OCI-LY1 (cell line): ENCODE data around the gene ALPK3.

ENCODE experiments used
- H2AFZ ChIP-seq: fragments of 200-600 bp; sonication (generic), shearing (Covaris generic); 2 replicates; pipeline ENCODE4 v1.6.0; 2014; ENCODE audit warnings: antibody characterized with exemption, mild to moderate bottlenecking, low read length
- H3F3A ChIP-seq: fragments of 200-600 bp; sonication (generic), shearing (Covaris generic); 2 replicates; pipeline ENCODE4 v1.6.0; 2014; ENCODE audit warnings: mild to moderate bottlenecking, antibody characterized with exemption, low read length, moderate library complexity; ENCODE audit not compliant: insufficient read depth
- H3K27ac ChIP-seq: fragments of 200-600 bp; sonication (generic); 2 replicates; pipeline ENCODE4 v1.5.1; 2014; ENCODE audit warnings: low read length, mixed run types, mild to moderate bottlenecking, low read depth; ENCODE audit not compliant: poor library complexity, severe bottlenecking
- H3K27me3 ChIP-seq: fragments of 200-600 bp; sonication (generic); 2 replicates; pipeline ENCODE4 v1.6.0; 2014; ENCODE audit warnings: antibody characterized with exemption, mild to moderate bottlenecking, low read length, moderate library complexity; ENCODE audit not compliant: insufficient read depth
- H3K36me3 ChIP-seq: fragments of 200-600 bp; sonication (generic); 2 replicates; pipeline ENCODE4 v1.6.1; 2014; ENCODE audit warnings: mild to moderate bottlenecking, antibody characterized with exemption, low read length, moderate library complexity, mixed read lengths; ENCODE audit not compliant: insufficient read depth
- H3K4me1 ChIP-seq: fragments of 200-600 bp; sonication (generic); 2 replicates; pipeline ENCODE4 v1.5.1; 2014; ENCODE audit warnings: mild to moderate bottlenecking, low read length, moderate library complexity; ENCODE audit not compliant: insufficient read depth, severe bottlenecking
- H3K4me2 ChIP-seq: fragments of 200-600 bp; sonication (generic), shearing (Covaris generic); 2 replicates; pipeline ENCODE4 v1.6.1; 2014; ENCODE audit warnings: low read length
- H3K4me3 ChIP-seq: fragments of 200-600 bp; sonication (generic); 2 replicates; pipeline ENCODE4 v1.5.1; 2014; ENCODE audit warnings: low read length, low read depth, mild to moderate bottlenecking, mixed read lengths; ENCODE audit not compliant: poor library complexity, severe bottlenecking
- H3K79me2 ChIP-seq: fragments of 200-600 bp; shearing (Covaris generic); 2 replicates; pipeline ENCODE4 v1.6.1; 2016; ENCODE audit warnings: mixed run types, low read length, mixed read lengths; ENCODE audit not compliant: insufficient read depth
- H3K9ac ChIP-seq: fragments of 200-600 bp; sonication (generic), shearing (Covaris generic); 2 replicates; pipeline ENCODE4 v1.6.1; 2014; ENCODE audit warnings: mild to moderate bottlenecking, low read length, mixed read lengths
- H3K9me2 ChIP-seq: fragments of 200-600 bp; sonication (generic), shearing (Covaris generic); 2 replicates; pipeline ENCODE4 v1.6.1; 2014; ENCODE audit warnings: low read depth, mild to moderate bottlenecking, low read length, mixed read lengths
- H3K9me3 ChIP-seq: fragments of 200-600 bp; shearing (Covaris generic); 2 replicates; pipeline ENCODE4 v1.6.1; 2014; ENCODE audit warnings: low read length, mixed read lengths
- H4K20me1 ChIP-seq: fragments of 200-600 bp; sonication (generic), shearing (Covaris generic); 2 replicates; pipeline ENCODE4 v1.6.0; 2016; ENCODE audit warnings: mild to moderate bottlenecking, low read length; ENCODE audit not compliant: insufficient read depth
- EZH2 ChIP-seq: fragments of 200-600 bp; sonication (generic), shearing (Covaris generic); IDR thresholded peaks from 2 replicates; pipeline ENCODE4 v1.8.0; 2017; ENCODE audit warnings: borderline replicate concordance, mixed run types, mild to moderate bottlenecking, antibody characterized with exemption, low read length, moderate library complexity, mixed read lengths
- TF ChIP-seq, protein P1 (sequence below): fragments of 200-600 bp; sonication (generic), shearing (Covaris generic); IDR thresholded peaks from 2 replicates; pipeline ENCODE4 v1.5.1; 2017; ENCODE audit warnings: mild to moderate bottlenecking, antibody characterized with exemption, low read length, moderate library complexity, mixed read lengths

Gene ALPK3

GRCh38 chr15:84886984-84887299, 69.8 kb downstream of the ALPK3 start:
- Histone ChIP-seq H3K79me2 (no peaks in the 10 kb centered on the region), H3K4me3 (no peak overlapping the region), H3K27ac (no peak overlapping the region), H3K4me1 (no peaks in the 10 kb centered on the region), H2AFZ (no peak overlapping the region), H3F3A (no peaks in the 10 kb centered on the region), H3K9me2 (no peaks in the 10 kb centered on the region), H3K4me2 (no peak overlapping the region), H3K9me3 (no peaks in the 10 kb centered on the region), H3K36me3 (no peaks in the 10 kb centered on the region), H3K27me3 (no peaks in the 10 kb centered on the region), H3K9ac (no peak overlapping the region), H4K20me1 (no peaks in the 10 kb centered on the region)
- TF ChIP-seq, protein P1, sequence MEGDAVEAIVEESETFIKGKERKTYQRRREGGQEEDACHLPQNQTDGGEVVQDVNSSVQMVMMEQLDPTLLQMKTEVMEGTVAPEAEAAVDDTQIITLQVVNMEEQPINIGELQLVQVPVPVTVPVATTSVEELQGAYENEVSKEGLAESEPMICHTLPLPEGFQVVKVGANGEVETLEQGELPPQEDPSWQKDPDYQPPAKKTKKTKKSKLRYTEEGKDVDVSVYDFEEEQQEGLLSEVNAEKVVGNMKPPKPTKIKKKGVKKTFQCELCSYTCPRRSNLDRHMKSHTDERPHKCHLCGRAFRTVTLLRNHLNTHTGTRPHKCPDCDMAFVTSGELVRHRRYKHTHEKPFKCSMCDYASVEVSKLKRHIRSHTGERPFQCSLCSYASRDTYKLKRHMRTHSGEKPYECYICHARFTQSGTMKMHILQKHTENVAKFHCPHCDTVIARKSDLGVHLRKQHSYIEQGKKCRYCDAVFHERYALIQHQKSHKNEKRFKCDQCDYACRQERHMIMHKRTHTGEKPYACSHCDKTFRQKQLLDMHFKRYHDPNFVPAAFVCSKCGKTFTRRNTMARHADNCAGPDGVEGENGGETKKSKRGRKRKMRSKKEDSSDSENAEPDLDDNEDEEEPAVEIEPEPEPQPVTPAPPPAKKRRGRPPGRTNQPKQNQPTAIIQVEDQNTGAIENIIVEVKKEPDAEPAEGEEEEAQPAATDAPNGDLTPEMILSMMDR = no peak
- TF ChIP-seq EZH2 = no peak

DNA sequence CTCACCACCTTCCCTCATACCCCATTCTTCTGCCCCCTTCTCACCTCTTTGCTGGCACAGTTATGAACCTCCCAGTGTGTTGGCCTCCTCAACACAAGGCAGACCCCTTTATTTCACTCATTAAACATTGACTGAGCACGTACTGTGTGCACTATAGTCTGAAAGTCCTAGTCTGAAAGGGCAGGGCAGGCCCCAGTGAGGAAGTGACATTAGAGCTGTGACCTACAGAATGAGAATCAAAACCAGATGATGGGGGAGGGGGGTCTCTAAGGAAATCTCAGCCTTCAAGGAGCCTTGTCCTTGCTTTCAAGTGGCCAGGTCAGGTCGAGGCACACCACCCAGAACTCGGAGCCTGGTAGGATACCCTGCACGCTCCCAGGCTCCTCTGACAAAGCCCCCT, 70.8 kb downstream of the ALPK3 start:
- H3K9me3 ChIP-seq = no peaks in the 10 kb centered on the region
- no peak overlapping the region for H3K9ac ChIP-seq
- H3K4me2 ChIP-seq = no peak overlapping the region
- H3K27ac ChIP-seq = no peak overlapping the region
- no peak overlapping the region for H3K4me3 ChIP-seq
- no peaks in the 10 kb centered on the region for H4K20me1 ChIP-seq
- no peak overlapping the region for H2AFZ ChIP-seq
- no peaks in the 10 kb centered on the region for H3F3A ChIP-seq
- no peaks in the 10 kb centered on the region for H3K4me1 ChIP-seq
- TF ChIP-seq, protein P1 = no peak
- TF ChIP-seq EZH2 = no peak
- H3K36me3 ChIP-seq = no peaks in the 10 kb centered on the region
- H3K79me2 ChIP-seq = no peaks in the 10 kb centered on the region
- H3K27me3 ChIP-seq = no peaks in the 10 kb centered on the region
- H3K9me2 ChIP-seq = no peaks in the 10 kb centered on the region

GRCh38 chr15:84888639-84889038, 71.5 kb downstream of the ALPK3 start:
- Histone ChIP-seq H3K9ac (no peak overlapping the region), H3K9me2 (no peaks in the 10 kb centered on the region), H2AFZ (no peak overlapping the region), H3K4me1 (no peaks in the 10 kb centered on the region), H4K20me1 (no peaks in the 10 kb centered on the region), H3K4me3 (no peak overlapping the region), H3K27ac (no peak overlapping the region), H3F3A (no peaks in the 10 kb centered on the region), H3K9me3 (no peaks in the 10 kb centered on the region), H3K36me3 (no peaks in the 10 kb centered on the region), H3K27me3 (no peaks in the 10 kb centered on the region), H3K4me2 (no peak overlapping the region), H3K79me2 (no peaks in the 10 kb centered on the region)
- no peak for TF ChIP-seq EZH2
- TF ChIP-seq, protein P1 = no peak
